K562 (cell line): ENCODE data around the gene PI4KA. TPM values are rescaled to one million over a fixed set of nuclear protein-coding genes. Genes with fewer than 3 reads are reported as not detected.

Experiments used
- CBX2 ChIP-seq: fragments of 200-600 bp; sonication (generic); IDR thresholded peaks from one replicate; pipeline ENCODE4 v1.6.1; 2012; ENCODE audit warnings: mild to moderate bottlenecking, low read length, inconsistent platforms; ENCODE audit not compliant: insufficient read depth, poor library complexity, severe bottlenecking
- FOXM1 ChIP-seq, 2 experiments: fragments of 450-650 bp in 1 of 2; sonication (generic) in 1 of 2; formaldehyde crosslinking in 1 of 2; IDR thresholded peaks; 2 replicates each; pipeline versions ENCODE4 v1.6.1 to v1.9.0; 2017 to 2022; ENCODE audit warnings: low read depth in 2 of 2, mild to moderate bottlenecking in 2 of 2, missing genetic modification reagents in 1 of 2, moderate library complexity in 1 of 2
- GATAD2A ChIP-seq: fragments of 450-650 bp; IDR thresholded peaks from 2 replicates; pipeline ENCODE4 v1.6.1; 2017
- HDAC6 ChIP-seq: IDR thresholded peaks from 2 replicates; pipeline ENCODE4 v1.6.1; 2012; ENCODE audit warnings: low read depth, mild to moderate bottlenecking, control low read depth, inconsistent platforms, low read length, moderate library complexity
- HDAC8 ChIP-seq: fragments of 450-650 bp; IDR thresholded peaks from 2 replicates; pipeline ENCODE4 v1.6.1; 2016; ENCODE audit warnings: mild to moderate bottlenecking, missing genetic modification characterization, moderate library complexity, missing compliant biosample characterization
- HMG20B ChIP-seq: fragments of 250-450 bp; sonication (Bioruptor Pico); IDR thresholded peaks from 2 replicates; pipeline ENCODE4 v1.5.0; 2021; ENCODE audit warnings: mild to moderate bottlenecking
- MIER1 ChIP-seq: fragments of 450-650 bp; IDR thresholded peaks from 2 replicates; pipeline ENCODE4 v1.6.1; 2016; ENCODE audit warnings: antibody characterized with exemption, mild to moderate bottlenecking, low read depth
- NR2F6 ChIP-seq: fragments of 450-650 bp; formaldehyde crosslinking; IDR thresholded peaks from 2 replicates; pipeline ENCODE4 v1.4.0; 2020; ENCODE audit warnings: mild to moderate bottlenecking
- RBM22 ChIP-seq: fragments of 200-400 bp; formaldehyde crosslinking; IDR thresholded peaks from 2 replicates; pipeline ENCODE4 v1.6.1; 2018; ENCODE audit warnings: low read length, low read depth; ENCODE audit not compliant: poor library complexity, severe bottlenecking
- SOX6 ChIP-seq: fragments of 450-650 bp; IDR thresholded peaks from 2 replicates; pipeline ENCODE4 v1.6.1; 2014; ENCODE audit warnings: mild to moderate bottlenecking
- SRSF7 ChIP-seq: fragments of 200-400 bp; formaldehyde crosslinking; optimal IDR thresholded peaks from 2 replicates; pipeline ENCODE3; 2017; ENCODE audit warnings: mild to moderate bottlenecking, low read depth, low read length
- SUPT5H ChIP-seq: fragments of 450-650 bp; IDR thresholded peaks from 2 replicates; pipeline ENCODE4 v1.6.1; 2016
- TCFL5 ChIP-seq: fragments of 250-450 bp; sonication (Bioruptor Pico); conservative IDR thresholded peaks from 2 replicates; pipeline ENCODE4 v1.6.1; 2021; ENCODE audit warnings: mild to moderate bottlenecking, moderate library complexity, matching md5 sums
- U2AF2 ChIP-seq: fragments of 200-400 bp; formaldehyde crosslinking; optimal IDR thresholded peaks from 2 replicates; pipeline ENCODE3; 2017; ENCODE audit warnings: low read depth, mild to moderate bottlenecking, low read length
- XRCC4 ChIP-seq: IDR thresholded peaks from one replicate; pipeline ENCODE4 v1.6.1; 2011; ENCODE audit not compliant: insufficient read depth, insufficient read length; ENCODE audit errors: extremely low read depth
- ZFPM2 ChIP-seq: fragments of 250-450 bp; sonication (Bioruptor Pico); IDR thresholded peaks from 2 replicates; pipeline ENCODE4 v1.5.1; 2022; ENCODE audit warnings: mild to moderate bottlenecking
- ZNF282 ChIP-seq: sonication (generic); formaldehyde crosslinking; IDR thresholded peaks from 2 replicates; pipeline ENCODE4 v1.8.1; 2023; ENCODE audit warnings: missing genetic modification reagents
- ZNF3 ChIP-seq: fragments of 250-450 bp; sonication (Bioruptor Pico); IDR thresholded peaks from 2 replicates; pipeline ENCODE4 v1.5.0; 2021; ENCODE audit warnings: mild to moderate bottlenecking, moderate library complexity
- ZNF695 ChIP-seq: fragments of 450-650 bp; formaldehyde crosslinking; IDR thresholded peaks from 2 replicates; pipeline ENCODE4 v1.4.0; 2020; ENCODE audit warnings: mild to moderate bottlenecking, moderate library complexity
- ZNF699 ChIP-seq: fragments of 250-450 bp; sonication (Bioruptor Pico); IDR thresholded peaks from 2 replicates; pipeline ENCODE4 v1.8.0; 2021; ENCODE audit warnings: mild to moderate bottlenecking, moderate library complexity; ENCODE audit not compliant: insufficient replicate concordance
- polyA plus RNA-seq, 8 experiments: library from polyadenylated mRNA; depleted of rRNA in 4 of 8; stranded (reverse) in 5 of 8; unstranded in 3 of 8; fragments of >200 nt; fragmentation: Nextera tagmentation in 2 of 8; fragmentation: Illumina TruSeq in 1 of 8; extraction: Ambion mirVana in 2 of 8; extraction: Trizol in 1 of 8; gene quantifications; 2 replicates each; pipeline versions ENCODE4 v1.2.1 to v1.2.3, GENCODE V29; 2011 to 2014; ENCODE audit warnings: inconsistent platforms in 1 of 8, missing spikeins in 1 of 8
- total RNA-seq, 7 experiments: library from RNA; depleted of rRNA in 6 of 7; stranded (reverse); fragments of >200 nt in 6 of 7; fragmentation: Illumina TruSeq in 2 of 7; extraction: Trizol in 2 of 7; gene quantifications; 2 replicates each; pipeline versions ENCODE4 v1.2.1 to v1.2.3, GENCODE V29; 2011 to 2021; ENCODE audit warnings: low replicate concordance in 1 of 7
- TF ChIP-seq, protein P1 (sequence below): conservative IDR thresholded peaks from 2 replicates; pipeline ENCODE4 v1.6.1; 2011; ENCODE audit warnings: low read depth, mild to moderate bottlenecking, low read length; ENCODE audit not compliant: control insufficient read depth
- TF ChIP-seq, protein P2 (sequence below): fragments of 150-350 bp; IDR thresholded peaks from 2 replicates; pipeline ENCODE4 v1.6.1; 2014; ENCODE audit warnings: low read depth, mild to moderate bottlenecking, low read length, borderline replicate concordance
- TF ChIP-seq, protein P3 (sequence below): fragments of 200-800 bp; sonication (Bioruptor generic); IDR thresholded peaks from 2 replicates; pipeline ENCODE4 v1.6.1; 2017; ENCODE audit warnings: missing genetic modification characterization, missing compliant biosample characterization

PI4KA gene
- total and polyA plus RNA-seq, 9 of the 15 experiments (the other 6 are each of a cell fraction or from before 2014, with no cell fraction given): 7.3 to 187 (median 84.7) TPM

DNA sequence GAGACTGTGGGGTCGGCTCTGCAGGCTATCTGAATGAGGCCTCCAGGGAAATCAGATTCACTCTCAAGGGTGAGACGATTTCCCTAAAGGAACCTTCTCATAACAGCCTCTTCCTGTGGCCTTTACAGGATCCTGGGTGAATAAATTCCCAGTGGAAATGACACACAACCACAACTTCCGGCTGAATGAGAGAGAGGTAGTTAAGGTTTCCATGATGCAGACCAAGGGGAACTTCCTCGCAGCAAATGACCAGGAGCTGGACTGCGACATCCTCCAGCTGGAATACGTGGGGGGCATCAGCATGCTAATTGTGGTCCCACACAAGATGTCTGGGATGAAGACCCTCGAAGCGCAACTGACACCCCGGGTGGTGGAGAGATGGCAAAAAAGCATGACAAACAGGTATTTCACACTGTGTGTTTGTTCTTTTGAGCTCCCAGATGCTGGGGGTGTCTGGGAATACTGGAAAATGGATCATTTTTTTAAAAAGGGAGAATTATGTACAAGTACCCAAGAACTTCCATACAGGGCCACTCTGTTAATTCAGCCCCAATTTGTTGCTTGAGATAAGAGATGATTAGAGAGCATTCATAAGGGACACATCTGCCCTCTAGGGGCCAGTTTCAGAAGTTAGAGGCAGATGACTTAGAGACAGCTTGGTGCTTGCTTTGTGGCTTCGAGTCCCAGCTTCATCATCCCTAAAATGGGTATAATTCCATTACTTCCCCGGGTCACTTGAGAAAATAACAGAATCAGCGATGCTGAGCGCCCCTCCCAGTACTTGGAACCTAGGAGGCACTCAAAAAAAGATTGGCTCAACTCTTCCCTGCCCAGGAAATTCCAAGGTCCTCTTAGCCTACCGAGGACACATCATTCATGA lies 74.5 kb downstream of the PI4KA start (continued):
- TF ChIP-seq, protein P1, sequence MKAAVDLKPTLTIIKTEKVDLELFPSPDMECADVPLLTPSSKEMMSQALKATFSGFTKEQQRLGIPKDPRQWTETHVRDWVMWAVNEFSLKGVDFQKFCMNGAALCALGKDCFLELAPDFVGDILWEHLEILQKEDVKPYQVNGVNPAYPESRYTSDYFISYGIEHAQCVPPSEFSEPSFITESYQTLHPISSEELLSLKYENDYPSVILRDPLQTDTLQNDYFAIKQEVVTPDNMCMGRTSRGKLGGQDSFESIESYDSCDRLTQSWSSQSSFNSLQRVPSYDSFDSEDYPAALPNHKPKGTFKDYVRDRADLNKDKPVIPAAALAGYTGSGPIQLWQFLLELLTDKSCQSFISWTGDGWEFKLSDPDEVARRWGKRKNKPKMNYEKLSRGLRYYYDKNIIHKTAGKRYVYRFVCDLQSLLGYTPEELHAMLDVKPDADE: no peak
- TF ChIP-seq TCFL5 (CRISPR knock-in tag) (peak; percentile 63; the same call in 1 of the 2 replicates), FOXM1 (IDR thresholded peaks at IDR 0.05; ENCODE audit: low read depth) (no peak), FOXM1 (CRISPR knock-in tag; IDR thresholded peaks at IDR 0.05; ENCODE audit: low read depth) (no peak), ZFPM2 (CRISPR knock-in tag) (0 out of 2 replicates have a peak, but pooled peaks have one; percentile 84), ZNF699 (no peak), HDAC6 (no peak), CBX2 (no peak), SOX6 (no peak), NR2F6 (peak; percentile 73), MIER1 (no peak), U2AF2 (no peak), HMG20B (CRISPR knock-in tag) (no peak), SUPT5H (no peak), ZNF695 (CRISPR knock-in tag) (no peak), HDAC8 (0 out of 2 replicates have a peak, but pooled peaks have one; percentile 67), GATAD2A (no peak), RBM22 (no peak), ZNF3 (CRISPR knock-in tag) (no peak), SRSF7 (no peak), XRCC4 (no peak), ZNF282 (CRISPR knock-in tag) (no peak)
- TF ChIP-seq, protein P2, sequence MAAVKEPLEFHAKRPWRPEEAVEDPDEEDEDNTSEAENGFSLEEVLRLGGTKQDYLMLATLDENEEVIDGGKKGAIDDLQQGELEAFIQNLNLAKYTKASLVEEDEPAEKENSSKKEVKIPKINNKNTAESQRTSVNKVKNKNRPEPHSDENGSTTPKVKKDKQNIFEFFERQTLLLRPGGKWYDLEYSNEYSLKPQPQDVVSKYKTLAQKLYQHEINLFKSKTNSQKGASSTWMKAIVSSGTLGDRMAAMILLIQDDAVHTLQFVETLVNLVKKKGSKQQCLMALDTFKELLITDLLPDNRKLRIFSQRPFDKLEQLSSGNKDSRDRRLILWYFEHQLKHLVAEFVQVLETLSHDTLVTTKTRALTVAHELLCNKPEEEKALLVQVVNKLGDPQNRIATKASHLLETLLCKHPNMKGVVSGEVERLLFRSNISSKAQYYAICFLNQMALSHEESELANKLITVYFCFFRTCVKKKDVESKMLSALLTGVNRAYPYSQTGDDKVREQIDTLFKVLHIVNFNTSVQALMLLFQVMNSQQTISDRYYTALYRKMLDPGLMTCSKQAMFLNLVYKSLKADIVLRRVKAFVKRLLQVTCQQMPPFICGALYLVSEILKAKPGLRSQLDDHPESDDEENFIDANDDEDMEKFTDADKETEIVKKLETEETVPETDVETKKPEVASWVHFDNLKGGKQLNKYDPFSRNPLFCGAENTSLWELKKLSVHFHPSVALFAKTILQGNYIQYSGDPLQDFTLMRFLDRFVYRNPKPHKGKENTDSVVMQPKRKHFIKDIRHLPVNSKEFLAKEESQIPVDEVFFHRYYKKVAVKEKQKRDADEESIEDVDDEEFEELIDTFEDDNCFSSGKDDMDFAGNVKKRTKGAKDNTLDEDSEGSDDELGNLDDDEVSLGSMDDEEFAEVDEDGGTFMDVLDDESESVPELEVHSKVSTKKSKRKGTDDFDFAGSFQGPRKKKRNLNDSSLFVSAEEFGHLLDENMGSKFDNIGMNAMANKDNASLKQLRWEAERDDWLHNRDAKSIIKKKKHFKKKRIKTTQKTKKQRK: no peak
- TF ChIP-seq, protein P3, sequence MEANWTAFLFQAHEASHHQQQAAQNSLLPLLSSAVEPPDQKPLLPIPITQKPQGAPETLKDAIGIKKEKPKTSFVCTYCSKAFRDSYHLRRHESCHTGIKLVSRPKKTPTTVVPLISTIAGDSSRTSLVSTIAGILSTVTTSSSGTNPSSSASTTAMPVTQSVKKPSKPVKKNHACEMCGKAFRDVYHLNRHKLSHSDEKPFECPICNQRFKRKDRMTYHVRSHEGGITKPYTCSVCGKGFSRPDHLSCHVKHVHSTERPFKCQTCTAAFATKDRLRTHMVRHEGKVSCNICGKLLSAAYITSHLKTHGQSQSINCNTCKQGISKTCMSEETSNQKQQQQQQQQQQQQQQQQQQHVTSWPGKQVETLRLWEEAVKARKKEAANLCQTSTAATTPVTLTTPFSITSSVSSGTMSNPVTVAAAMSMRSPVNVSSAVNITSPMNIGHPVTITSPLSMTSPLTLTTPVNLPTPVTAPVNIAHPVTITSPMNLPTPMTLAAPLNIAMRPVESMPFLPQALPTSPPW: no peak
